Omental fat pad (tissue), 4 donors: ENCODE results near the gene KCNIP3. TPM values are rescaled to one million over a fixed set of nuclear protein-coding genes. Genes with fewer than 3 reads are reported as not detected.

Source experiments
- ATAC-seq: fragments of 150-250 bp; one replicate; pipeline ENCODE4 v1.9.1; 2016; ENCODE audit warnings: mild to moderate bottlenecking, moderate library complexity; ENCODE audit not compliant: low FRiP score
- DNase-seq: peaks from one replicate; pipeline ENCODE4 v3.0.0-alpha.2; 2019; ENCODE audit warnings: low spot score
- CTCF ChIP-seq, 3 donors: fragments of 450-650 bp; IDR thresholded peaks; one replicate each; pipeline ENCODE4 v1.5.1; 2016 to 2017; ENCODE audit warnings: antibody characterized with exemption in 3 of 3, mild to moderate bottlenecking in 3 of 3, moderate library complexity in 2 of 3
- total RNA-seq, 4 donors: library from RNA; depleted of rRNA; stranded (reverse); fragments of >200 nt; gene quantifications; one replicate each; pipeline ENCODE4 v1.1.0, GENCODE V29; 2016

Gene KCNIP3
- total RNA-seq, 4 donors from 2014 or later: 5.5 to 37.4 (median 7.1) TPM

GRCh38 chr2:95271381-95271971 lies 25.7 kb upstream of the KCNIP3 start:
- TF ChIP-seq CTCF (IDR thresholded peaks at IDR 0.05): no peak
- DNase-seq: no peak

GRCh38 chr2:95272299-95272751 lies 24.8 kb upstream of the KCNIP3 start:
- DNase-seq: no peak
- ATAC-seq: no peak
- TF ChIP-seq CTCF (IDR thresholded peaks at IDR 0.05): no peak

More at GRCh38 chr2:95271381-95271971, 25.7 kb upstream of the KCNIP3 start:
- no peak for ATAC-seq

GRCh38 chr2:95272781-95273180 lies 24.4 kb upstream of the KCNIP3 start:
- ATAC-seq: no peak
- TF ChIP-seq CTCF (IDR thresholded peaks at IDR 0.05): no peak
- no peak for DNase-seq

- no peak for DNase-seq
- TF ChIP-seq CTCF (IDR thresholded peaks at IDR 0.05): no peak
- ATAC-seq: no peak
Measured at GRCh38 chr2:95273566-95274290, 23.4 kb upstream of the KCNIP3 start.

GRCh38 chr2:95274291-95275150 lies 22.6 kb upstream of the KCNIP3 start, which contains the start of gene PROM2:
Gene PROM2 (plus strand): TSS chr2:95274449. CDS start chr2:95274586, 137 bp downstream.
- no peak for DNase-seq
- ATAC-seq: no peak

GRCh38 chr2:95275151-95275515 lies 22.0 kb upstream of the KCNIP3 start:
- no peak for TF ChIP-seq CTCF (IDR thresholded peaks at IDR 0.05)
- ATAC-seq (no peak), DNase-seq (no peak)

More at GRCh38 chr2:95274291-95275150, 22.6 kb upstream of the KCNIP3 start, which contains the start of gene PROM2:
- no peak for TF ChIP-seq CTCF (IDR thresholded peaks at IDR 0.05)
